Hematopoietic multipotent progenitor cell treated with erythropoietin and hydrocortisone succinate and interleukin-3 and kit ligand, for 4 days (in vitro differentiated cells): ENCODE results near the gene ROR2.
A peak's percentile ranks its signal among the peaks of the same experiment; 100 is the strongest.
"Not testable (repeated sequence)": the region's sequence is repeated elsewhere in the genome, so short reads cannot be mapped to it uniquely, and the experiment has no call there.

ENCODE experiments used
- DNase-seq: peaks from one replicate; pipeline ENCODE4 v3.0.0-alpha.2; 2015

Gene ROR2

GRCh38 chr9:91814201-91814600 is 135.8 kb downstream of the ROR2 start:
- no peak for DNase-seq

GRCh38 chr9:91813176-91813795 is 136.7 kb downstream of the ROR2 start:
- DNase-seq: no peak

GRCh38 chr9:91812191-91812590 is 137.8 kb downstream of the ROR2 start:
- DNase-seq: no peak

DNA sequence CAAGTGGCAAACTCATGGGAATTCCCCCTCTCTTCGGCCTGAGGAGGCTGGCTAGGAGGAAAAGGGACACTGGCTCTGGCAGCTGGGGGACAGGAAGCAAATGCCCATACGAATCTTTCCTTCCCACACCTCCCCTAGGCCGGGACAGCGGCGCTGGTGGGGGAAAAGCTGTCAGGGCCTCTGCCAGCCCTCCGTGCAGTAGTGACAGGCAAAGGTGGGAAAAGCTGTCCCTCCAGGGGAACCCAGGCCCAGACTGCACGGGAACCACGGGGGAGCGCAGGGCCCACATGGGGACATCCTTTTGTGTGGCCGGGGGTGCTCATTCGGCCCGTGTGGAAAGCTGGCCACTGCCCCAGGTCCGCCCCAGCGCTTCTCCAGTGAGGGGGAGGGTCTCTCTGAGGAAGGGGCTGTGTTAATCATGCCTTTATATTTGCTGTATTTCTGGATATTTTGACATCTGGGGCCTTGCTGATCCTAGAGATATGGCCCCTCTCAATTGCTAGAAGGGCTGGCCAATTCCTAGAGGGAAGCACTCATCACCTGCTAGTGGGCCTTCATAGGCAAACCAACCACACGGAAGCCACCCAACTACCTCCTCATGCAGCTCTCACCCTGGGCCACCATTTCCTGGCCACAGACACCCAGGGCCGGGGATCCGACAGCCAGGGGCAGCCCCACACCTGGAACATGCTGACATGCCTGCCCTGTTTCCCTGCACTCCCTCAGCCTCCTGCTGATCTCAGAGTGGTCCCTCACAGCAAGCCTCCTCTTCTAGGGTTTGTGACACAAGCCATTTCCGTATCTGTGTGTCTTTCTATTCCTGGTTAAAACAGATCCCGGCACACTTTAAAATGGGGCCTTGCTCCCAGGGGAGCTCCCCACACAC is 138.8 kb downstream of the ROR2 start:
- no peak for DNase-seq

GRCh38 chr9:91810286-91810905 is 139.6 kb downstream of the ROR2 start:
- no peak for DNase-seq

GRCh38 chr9:91809581-91810285 is 140.3 kb downstream of the ROR2 start:
- no peak for DNase-seq

- DNase-seq: no peak
These were observed 142.3 kb downstream of the ROR2 start for GRCh38 chr9:91807643-91808246.

DNA sequence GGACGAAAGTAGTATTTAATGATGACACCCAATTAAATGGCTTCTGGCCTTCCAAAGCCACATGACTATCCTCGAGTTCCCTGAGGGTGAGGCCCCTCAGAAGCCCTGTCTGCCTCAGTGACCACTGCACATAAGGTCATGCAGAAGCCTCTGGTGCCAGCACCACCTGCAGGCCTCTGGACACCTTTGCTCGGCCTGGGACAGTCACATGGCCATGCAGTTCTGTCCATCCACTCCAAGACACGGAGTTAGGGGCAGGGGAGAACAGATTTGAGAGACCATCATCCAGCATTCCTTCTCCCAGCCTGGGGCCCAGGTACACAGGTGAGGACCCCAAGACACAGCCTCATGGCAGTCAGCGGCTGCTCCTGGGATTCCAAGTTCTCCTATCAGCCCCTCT is 145.0 kb downstream of the ROR2 start:
- no peak for DNase-seq

DNA sequence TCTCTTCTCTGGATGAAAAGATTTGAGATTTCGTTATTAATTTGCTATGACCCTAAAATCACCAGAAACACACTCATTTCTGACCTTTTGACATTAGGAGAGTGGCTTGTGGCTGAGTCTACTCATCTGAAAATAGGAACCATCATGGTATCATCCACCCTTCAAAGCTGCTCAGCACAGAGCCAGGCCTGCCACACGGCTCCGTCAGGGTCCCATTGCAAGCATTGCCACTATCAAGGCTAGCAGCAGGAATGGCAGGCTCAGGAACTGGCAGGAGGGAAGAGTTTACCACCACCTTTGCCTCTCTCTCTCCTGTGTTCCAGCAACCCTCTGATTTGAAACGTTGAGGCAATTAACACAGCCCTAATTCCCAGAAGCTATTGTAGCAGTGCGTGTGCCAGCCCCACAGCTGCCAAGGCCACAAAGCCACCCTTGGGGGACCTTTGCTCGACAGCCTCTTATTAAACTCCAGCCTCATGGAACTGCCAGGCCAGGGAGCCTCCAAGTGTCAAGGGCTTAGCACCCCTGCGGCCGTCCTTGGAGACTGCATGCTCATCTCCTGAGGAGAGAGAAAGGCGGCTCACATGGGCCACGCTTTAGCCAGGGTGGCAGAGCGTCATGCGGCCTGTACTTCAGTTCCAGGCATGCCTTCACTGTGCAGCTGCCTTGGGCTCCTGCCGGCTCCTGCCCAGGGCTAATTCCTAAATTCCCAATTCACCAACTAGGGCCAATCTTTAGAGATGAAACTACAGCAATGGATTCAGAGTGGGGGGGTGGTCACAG is 145.9 kb downstream of the ROR2 start:
- DNase-seq: no peak

DNA sequence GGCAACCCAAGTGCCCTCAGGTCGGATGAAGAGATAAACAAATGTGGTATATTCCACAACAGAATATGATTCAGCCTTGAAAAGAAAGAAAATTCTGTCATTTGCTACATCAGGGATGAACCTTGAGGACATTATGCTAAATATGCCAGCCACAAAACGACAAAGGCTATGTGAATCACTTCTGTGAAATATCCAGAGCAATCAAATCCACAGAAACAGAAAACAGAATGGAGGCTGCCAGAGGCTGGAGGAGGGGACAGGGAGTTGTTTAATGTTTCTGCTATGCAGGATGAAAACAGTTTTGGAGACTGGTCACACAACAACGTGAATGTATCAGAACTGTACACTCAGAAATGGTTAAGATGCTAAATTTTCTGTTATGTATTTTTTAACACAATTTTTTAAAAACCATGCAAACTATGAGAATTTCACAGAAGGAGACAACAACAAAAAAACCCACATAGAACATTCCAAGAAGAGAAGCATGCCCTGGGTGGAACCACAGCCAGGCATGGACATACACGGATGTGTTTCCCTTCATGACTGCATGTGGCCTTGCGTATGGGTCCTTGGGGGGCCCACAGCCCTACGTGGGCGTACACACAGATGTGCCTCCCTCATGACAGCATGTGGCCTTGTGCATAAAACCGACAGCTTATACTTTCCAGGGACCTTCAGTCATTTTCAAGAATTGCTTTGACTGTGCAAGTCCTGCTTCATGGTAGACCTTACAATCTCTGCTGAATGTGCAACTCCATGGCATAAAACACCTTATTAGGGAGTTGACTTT is 146.7 kb downstream of the ROR2 start:
- no peak for DNase-seq

- no peak for DNase-seq
These were observed 147.6 kb downstream of the ROR2 start for GRCh38 chr9:91802391-91802790.

DNA sequence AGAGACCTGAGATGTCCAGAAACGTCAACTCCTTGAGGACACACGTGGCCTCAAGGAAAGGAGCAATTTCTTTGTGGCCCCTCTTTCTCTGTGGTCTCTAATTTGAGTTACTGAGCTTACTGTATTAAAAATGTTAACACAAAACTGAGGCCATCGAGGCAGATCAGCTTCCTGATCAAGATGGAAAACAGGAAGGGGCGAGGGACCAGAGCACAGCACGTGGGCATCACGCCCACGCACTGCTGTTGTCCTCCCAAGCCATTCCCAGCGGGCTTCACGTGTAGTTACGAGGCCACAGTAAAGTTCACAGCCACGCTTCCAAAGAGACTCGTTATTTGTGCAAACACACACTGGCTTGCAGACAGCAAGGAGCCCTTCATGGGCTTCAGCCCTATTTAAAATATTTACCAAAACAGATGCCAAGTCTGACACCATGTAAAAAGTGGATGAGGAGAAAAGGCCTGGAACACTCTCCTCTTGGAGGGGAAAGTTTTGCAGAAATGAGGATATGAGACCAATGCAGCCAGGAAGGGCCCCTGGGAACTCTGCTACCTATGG is 149.5 kb downstream of the ROR2 start:
- DNase-seq: no peak

- DNase-seq: no peak
These were observed 150.8 kb downstream of the ROR2 start for GRCh38 chr9:91799113-91799744.

DNA sequence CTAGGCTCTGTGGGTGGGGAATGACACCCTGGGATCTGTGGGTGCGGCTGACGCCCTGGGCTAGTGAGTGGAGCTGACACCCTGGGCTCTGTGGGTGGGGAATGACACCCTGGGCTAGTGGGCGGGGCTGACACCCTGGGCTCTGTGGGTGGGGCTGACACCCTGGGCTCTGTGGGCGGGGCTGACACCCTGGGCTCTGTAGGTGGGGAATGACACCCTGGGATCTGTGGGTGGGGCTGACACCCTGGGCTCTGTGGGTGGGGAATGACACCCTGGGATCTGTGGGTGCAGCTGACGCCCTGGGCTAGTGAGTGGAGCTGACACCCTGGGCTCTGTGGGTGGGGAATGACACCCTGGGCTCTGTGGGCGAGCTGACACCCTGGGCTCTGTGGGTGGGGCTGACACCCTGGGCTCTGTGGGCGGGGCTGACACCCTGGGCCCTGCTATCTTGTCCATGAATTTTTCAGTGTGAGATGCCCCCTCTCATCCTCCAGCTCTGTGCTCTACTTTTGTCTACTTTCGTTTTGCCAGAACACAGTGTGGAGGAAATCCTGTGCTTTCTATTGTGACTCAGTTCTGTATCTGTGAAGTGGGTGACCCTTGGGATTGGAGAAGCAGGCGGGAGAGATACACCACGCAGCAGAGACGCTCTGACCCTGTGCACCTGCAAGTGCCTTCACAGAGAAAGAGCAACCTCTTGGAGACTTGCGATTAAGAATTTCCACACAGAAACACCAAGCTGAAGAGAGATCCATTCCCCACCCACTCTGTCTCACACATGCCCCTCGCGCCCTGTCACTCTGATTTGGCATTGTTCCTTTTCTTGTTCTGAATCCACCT is 151.5 kb downstream of the ROR2 start:
- not testable (repeated sequence) for DNase-seq

DNA sequence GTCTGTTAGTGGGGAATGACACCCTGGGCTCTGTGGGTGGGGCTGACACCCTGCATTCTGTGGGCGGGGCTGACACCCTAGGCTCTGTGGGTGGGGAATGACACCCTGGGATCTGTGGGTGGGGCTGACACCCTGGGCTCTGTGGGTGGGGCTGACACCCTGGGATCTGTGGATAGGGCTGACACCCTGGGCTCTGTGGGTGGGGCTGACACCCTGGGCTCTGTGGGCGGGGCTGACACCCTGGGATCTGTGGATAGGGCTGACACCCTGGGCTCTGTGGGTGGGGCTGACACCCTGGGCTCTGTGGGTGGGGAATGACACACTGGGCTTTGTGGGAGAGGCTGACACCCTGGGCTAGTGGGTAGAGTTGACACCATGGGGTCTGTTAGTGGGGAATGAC is 152.5 kb downstream of the ROR2 start:
- DNase-seq: not testable (repeated sequence)

DNA sequence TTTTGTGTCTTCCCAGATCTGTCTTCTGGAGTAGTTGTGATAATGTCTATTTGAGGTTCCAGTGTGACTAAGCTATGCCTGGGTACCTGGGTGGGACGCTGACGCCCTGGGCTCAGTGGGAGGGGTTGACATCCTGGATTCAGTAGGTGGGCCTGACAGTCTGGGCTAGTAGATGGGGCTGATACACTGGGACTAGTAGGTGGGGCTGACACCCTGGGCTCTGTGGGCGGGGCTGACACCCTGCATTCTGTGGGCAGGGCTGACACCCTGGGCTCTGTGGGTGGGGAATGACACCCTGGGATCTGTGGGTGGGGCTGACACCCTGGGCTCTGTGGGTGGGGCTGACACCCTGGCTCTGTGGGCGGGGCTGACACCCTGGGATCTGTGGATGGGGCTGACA is 153.5 kb downstream of the ROR2 start:
- DNase-seq: peak; percentile 30

GRCh38 chr9:91795598-91796241 is 154.3 kb downstream of the ROR2 start:
- DNase-seq: no peak

DNA sequence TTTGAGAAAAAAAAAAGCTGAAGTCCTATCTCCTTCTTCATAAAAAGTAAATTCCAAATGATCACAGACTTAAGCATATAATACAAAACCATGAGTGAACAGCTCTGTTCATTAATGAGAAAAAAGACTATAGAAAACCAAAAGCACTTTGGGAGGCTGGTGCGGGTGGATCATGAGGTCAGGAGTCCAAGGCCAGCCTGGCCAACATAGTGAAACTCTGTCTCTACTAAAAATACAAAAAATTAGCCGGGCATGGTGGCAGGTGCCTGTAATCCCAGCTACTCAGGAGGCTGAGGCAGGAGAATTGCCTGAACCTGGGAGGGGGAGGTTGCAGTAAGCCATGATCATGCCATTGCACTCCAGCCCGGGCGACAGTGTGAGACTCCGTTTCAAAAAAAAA is 156.7 kb downstream of the ROR2 start:
- DNase-seq: not testable (repeated sequence)

GRCh38 chr9:91790917-91791316 is 159.1 kb downstream of the ROR2 start:
- DNase-seq: no peak
